HUDEP-2 (cell line): Measurements from ENCODE around the gene ABAT.
"Not testable (repeated sequence)": the region's sequence is repeated elsewhere in the genome, so short reads cannot be mapped to it uniquely, and the experiment has no call there.

Experiments used
- DNase-seq, 76 experiments: peaks; one replicate each; lab custom pipeline; 2025; ENCODE audit not compliant: unreplicated experiment in 76 of 76; lab: John Stamatoyannopoulos, UW

ABAT gene

DNA sequence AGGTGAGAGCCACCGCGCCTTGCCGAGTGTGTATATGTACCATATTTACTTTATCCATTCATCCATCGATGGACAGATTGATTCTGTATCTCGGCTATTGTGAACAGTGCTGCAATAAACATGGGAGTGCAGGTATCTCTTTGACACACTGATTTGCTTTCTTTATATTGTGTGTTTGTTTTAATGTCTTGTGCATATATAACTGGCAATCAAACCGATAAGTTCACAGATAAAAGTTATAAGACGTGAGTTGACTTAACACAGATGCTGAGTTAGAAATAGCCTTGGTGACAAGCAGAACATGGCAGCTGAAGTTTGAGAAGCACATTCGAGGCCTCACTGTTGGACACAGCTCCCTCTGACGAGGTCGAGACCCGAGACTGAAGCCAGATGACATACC is 99.8 kb downstream of the ABAT start:
- no peak for DNase-seq

DNA sequence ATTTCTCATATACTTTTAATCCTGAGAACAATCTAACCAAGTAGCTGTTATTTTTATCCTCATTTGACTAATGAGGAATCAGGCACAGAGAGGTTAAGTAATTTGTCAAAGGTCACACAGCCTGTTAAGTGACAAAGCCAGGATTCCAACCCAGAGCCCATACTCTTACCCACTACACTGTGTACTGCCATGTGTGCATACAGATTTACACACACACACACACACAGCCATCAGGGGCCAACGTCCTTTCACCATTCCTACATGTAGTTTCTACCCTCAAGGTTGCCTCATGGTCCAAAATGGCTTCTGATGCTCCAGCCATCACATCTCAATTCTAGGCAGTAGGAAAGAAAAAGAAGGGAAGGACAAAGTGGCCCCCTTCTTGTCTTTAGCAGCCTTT is 100.9 kb downstream of the ABAT start:
- DNase-seq: no peak

DNA sequence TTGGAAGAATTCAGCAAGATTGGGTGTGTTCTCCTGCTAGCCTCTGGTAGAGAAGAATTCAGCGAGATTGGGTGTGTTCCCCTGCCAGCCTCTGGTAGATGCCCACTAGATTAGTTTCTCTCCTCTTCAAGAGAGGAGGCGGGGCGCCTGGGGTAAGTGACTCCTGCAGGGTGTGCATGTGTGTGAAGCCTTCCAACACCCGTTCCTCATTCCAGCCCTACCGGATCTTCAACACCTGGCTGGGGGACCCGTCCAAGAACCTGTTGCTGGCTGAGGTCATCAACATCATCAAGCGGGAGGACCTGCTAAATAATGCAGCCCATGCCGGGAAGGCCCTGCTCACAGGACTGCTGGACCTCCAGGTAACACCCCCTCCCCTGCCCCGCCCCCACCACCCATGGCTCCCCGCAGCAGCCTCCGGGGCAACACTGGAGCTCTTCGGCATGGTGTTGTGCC is 101.7 kb downstream of the ABAT start:
- DNase-seq: peak in 41 of 76 experiments; percentile 1 to 45 (median 17)

DNA sequence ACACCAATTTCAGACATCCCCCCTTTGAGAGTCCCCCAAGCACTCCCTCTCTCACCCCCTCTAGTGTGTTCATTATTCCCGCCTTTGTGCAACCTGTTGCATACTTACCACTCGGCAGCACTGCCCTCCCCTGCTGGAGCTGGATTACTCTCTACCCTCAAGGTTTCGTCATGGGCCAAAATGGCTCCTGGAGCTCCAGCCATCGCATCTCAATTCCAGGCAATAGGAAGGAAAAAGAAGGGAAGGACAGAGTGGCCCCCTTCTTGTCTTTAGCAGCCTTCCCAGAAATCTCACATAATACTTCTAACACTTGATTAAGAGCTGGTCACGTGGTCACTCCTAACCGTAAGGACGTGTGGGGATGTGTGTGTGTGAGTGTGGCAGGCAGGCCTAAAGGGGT is 102.8 kb downstream of the ABAT start:
- no peak for DNase-seq

DNA sequence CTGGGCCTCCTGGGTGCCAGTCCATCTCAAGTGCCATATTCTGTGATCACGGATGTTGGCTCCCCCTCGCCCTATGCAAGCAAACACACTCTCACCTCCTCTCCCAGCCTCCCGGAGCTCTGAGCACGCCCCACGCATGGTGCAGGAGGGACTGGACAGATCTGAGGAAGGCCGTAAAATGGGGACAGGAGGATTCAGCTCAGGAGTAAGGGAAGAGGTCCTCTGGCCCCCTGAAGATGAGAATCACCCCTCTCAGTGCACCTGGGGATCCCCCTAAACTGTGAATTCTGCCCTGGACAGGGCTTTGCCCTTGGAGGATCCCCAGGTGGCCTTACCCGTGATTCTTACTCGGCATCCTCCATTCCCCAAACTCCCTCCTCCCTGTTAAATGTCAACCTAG is 107.4 kb downstream of the ABAT start:
- no peak for DNase-seq

DNA sequence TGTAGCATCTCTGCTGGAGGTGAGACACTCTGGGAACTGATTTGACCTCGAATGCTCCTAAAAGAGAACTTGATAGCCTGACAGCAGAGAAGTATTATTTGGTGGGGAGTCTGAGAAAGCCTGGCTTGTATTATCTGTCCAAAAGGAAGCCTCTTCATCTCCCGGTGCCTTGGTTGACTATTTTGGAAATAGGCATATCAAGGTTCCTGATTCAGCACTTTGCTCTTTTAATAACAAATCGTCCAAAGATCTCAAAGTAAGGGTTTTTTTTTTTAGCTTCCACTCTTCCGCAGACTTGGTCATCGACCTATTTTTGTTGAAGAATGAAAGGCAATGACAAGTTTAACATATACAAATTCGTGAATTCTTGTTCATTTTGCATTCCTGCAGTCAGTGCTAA is 108.3 kb downstream of the ABAT start:
- DNase-seq: no peak

DNA sequence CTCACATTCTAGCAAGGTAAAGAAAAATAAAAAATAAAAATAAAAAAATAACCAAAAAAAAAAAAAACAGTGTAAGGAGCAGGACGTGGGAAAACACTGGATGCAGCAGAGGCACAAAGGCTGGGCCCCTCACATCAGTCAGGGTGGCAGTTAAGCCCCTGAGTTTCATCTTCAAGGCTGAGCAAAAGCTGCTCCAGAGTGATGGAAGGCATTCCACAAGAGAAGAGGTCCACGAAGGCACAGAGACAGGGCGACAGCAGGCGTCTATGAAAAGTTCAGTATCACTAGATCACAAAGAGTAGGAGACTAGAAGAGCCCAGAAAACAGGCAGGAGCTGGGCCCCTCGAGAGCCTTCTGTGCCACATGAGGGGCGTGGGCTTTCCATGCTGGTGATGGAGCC is 111.0 kb downstream of the ABAT start:
- DNase-seq: no peak

DNA sequence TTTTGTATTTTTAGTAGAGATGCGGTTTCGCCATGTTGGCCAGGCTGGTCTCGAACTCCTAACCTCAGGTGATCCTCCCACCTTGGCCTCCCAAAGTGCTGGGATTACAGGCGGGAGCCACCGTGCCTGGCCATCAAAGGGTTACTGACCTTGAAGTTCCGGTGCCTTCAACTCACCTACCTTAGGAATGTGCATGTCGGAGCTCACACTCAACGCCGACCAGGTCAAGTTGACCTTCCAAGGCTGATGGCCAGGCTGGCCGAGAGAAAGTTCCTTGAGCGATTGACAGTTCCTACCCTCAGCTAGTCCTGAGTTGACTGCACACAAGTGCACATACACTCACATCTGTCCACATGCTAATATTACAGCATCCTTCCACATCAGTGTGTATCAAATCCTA is 111.9 kb downstream of the ABAT start:
- not testable (repeated sequence) for DNase-seq

DNA sequence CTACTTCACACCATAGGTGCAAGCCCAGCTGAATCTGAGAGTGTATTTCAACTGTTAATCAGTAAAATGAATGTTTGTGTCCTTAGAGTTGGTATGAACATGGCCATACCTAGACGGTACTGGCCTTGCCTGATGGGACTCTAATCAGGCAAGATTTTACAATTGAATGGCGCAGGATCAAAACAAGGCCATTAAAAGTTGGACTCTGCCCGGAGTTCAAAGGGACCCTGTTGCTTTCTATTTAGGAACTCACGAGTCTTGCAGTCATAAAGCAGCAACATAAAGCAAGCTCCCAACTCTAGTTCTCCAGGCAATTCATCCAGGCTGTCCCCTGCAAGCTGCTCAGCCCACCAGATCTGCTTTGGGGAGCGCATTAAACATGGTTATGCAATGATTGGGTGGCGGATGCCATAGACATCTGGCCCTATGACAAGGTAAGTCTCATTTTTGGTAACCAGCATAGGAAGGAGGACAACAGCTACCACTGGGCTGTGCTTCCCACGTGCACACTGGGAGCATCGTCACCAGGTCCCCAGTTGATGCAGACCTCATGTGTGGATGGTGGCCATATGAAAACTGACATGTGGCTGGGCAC is 114.3 kb downstream of the ABAT start:
- DNase-seq: no peak

DNA sequence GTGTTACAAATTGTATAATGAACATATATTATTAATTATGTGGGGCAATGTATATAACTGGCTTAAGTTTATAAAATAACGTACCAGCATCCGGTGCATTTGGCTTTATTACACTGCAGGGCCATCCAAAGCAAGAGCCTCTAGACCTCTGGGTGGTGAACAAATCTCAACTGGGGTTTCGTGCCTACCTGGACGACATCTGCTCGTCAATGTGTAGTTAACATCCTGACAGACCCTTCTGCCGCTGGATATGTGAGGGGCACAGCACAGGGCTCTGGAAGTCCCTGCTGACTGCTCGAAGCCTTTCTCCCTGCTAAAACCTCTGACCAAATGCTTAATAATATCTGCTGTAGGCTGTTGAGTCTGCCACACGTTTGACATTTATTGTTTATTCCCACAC is 120.7 kb downstream of the ABAT start:
- DNase-seq: no peak

DNA sequence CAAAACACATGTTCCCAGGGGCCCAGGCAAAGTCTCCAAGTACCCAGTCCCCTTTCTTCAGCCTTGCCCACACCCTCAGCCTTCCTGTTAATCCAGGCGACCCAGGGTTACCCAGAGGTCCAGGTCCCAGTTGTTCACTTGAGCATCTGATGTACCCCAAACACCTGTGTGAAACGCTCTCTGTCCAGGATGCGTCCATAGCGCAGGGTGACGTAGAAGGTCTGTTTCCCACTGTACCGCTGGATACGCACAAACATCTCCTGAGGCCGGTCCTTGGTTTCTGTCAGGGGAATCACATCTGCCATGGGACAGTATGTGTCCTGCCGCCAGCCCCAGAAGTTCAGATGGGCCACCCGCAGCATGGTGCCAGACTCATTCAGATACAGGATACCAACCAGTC is 121.4 kb downstream of the ABAT start:
- no peak for DNase-seq

DNA sequence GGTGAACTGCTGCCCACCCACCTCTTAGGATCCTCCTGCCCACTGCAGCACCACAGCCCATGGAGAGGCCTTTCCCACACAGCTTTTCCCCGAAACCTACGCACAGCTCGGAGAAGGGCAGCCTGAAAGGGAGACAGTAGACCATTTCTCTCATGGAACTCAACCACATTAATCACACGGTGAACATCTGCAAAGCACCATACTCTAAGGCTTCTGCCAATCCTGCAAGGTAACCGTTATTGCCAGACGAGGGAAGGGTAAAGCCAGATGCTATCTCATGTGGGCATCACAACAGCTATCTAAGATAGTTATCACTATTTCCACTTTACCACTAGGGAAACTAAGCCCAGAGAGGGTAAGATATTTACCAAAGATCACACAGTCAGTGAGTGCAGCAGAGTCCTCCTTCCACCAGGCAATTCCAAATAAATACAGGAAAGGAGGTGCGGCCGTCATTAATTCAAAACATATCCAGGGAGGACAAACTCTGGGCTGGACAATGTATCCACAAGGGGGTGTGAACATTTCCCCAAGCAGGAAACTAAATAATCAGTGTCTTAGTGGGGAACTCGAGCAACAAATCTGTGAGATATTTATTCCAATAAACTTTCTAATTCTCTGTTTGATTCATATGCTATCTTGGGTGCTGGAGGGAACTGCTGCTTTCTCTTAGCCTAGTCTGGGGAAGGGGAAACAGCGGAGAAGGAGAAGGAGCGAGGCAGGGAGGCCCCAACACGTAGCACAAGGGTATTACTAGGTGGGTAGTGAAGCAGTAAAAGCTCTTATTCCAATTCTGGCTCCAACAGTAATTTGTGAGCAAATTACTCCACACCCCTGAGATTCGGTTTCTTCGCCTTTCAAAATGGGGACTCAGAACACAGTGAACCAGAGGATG is 122.3 kb downstream of the ABAT start:
- DNase-seq: no peak

DNA sequence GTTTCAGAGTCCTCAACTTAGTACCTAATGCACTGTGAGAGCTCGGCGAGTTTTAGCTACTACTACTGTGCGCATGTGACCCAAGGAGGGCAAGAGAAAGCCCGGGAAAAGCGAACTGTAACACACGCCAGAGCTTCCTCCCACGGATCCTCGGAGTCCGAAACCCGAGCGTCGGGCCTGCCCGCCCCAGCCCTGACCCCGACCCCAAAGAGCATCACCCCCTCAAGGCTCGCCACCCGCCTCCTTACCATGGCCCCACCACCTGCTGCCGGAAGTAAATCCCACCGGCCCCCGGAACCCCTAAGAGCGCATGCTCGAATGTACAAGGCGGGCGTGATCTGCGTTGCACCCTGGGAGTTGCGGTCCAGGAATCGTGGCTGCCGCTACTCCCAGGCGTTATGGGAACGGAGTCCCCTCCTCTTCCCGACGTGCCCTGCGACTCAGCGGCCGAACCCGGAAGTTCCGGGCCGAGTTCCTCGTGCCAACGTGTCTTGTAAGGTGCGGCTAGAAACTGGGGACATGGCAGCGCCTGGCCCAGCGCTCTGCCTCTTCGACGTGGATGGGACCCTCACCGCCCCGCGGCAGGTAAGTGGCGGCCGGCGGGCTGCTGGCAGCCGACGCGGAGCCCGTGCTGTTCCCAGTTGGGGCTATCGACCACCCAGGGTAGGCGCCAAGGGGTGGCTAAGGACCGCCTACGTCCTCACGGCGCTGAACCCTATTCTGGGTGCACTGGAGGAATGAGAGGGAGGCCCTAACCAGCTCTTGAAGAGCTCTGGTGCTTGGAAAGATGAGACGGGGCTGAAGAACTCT is 123.2 kb downstream of the ABAT start, which contains the start of the genes PMM2 and TMEM186:
Gene PMM2, plus strand, starts transcription at position 476 of the 810 bp plus-strand sequence. Its CDS starts 44 bp downstream, at position 520.
Gene TMEM186, minus strand, starts transcription at position 276 of the 810 bp plus-strand sequence. Its CDS starts 25 bp downstream, at position 251.
- DNase-seq: peak in 75 of 76 experiments; percentile 44 to 96 (median 92)

DNA sequence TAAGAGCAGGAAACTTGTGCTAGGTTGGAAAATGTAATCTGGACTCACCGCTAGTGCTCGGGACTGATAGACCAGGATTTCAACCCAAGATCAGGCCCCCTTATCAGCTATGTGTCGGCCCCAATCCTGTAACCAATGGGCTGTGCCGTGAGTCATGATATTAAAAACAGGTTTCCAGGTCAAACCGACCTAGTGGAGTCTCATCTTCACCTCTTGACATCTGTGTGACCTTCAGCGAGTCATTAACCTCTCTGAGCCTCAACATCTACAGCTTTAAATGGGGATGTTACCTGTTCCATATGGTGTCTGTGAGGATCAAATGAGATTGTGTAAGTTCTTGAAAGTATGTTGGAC is 123.7 kb downstream of the ABAT start:
- DNase-seq: peak in 70 of 76 experiments; percentile 3 to 81 (median 45)

DNA sequence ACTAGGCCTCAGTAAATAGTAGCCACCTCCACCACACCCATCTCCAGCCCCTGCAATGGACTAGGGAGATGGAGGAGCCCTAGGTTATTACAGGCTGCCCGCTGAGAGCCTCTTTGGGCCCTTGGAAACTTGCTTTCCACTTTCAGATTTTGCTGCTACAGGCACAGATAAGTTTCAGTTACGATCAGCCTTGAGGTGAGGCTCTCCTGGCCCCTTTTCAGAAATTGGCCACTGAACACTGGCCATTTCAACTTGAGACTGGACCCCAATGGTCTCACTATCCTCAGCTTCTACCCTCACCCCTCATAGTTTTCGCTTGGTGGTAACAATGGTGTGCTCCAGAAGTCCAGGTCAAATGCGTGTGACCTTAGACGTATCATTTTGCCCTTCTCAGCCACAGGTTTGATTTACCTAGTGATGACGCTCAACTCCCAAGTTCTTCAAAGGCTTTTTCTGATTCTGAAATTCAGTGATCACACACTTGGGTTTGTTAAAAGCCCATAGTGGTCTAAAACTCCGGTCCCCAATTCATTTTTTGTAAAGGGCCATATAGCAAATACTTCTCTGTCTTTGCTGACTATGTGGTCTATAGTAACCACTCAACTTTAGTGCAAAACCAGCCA is 124.2 kb downstream of the ABAT start:
- peak in 1 of 76 experiments; percentile 2 for DNase-seq

DNA sequence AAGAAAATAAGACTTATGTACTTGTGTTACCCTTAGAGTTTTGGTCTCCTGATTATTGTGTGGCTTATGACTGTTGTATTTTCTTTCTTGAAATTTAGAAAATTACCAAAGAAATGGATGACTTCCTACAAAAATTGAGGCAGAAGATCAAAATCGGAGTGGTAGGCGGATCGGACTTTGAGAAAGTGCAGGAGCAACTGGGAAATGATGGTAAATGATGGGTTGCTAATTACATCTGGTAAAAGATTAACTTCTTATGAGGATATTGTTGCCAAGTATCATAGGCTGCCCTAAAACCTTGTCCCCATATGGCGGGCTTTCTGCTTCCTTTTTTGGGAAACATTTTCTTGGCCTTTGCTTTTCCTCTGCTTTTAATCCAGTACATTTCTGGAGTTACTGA is 127.3 kb downstream of the ABAT start:
- no peak for DNase-seq

DNA sequence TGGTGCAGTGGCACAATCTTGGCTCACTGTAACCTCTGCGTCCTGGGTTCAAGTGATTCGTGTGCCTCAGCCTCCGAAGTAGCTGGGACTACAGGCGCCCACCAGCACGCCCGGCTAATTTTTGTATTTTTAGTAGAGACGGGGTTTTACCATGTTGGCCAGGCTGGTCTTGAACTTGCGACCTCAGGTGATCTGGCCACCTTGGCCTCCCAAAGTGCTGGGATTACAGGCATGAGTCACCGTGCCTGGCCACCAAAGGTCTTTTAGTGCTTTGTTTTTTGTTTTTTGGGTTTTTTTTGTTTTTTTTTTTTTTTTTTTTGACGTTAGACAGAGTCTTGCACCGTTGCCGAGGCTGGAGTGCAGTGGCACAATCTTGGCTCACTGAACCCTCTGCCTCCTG is 129.3 kb downstream of the ABAT start:
- DNase-seq: not testable (repeated sequence)

DNA sequence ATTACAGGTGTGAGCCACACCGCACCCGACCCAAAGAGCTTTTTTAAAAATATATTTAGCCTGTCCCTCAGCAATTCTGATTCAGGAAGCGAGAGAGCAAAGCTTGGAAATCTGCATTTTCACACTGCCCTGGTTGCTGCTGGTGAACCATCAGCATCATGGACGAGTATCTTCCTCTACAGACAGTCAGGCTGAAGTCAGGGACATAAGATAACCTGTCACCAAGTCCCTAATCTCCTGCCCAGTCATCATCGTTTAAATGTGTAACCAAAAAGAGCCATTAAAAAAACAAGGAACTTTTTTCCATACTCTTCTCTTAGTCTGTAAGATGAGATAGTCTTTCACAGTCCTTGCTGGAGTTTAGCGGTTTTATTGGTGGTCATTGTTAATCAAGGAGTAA is 129.9 kb downstream of the ABAT start:
- peak in 1 of 76 experiments; percentile 3 for DNase-seq

DNA sequence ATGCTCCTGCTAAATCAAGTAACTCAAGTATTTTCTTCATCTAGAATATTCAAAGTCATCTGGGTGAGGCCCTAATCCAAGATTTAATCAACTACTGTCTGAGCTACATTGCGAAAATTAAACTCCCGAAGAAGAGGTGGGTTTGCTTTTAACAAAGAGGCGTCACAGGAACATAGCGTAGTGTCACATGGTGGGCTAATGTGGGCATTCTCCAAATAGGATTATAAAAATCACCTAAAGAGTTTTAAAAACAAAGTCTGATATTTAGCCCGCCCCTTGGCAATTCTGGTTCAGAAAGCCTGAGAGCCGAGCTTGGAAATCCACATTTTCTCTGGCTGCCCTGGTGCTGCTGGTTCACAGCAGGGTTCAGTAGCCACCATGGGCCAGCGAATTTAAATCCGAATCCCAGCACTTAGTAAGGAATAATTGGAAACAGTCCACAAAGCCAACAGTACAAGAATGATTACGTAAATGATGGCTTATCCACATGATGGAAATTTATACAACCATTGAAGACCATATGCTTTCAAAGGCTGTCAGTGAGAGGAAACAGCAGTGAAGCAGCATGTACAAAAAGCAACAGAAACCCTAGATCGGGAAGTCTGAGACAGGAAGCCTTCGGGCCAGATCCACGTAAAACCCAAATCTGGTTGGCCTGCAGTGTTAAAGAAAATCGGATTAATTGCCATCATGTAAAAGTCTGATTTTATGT is 132.0 kb downstream of the ABAT start:
- DNase-seq: no peak

DNA sequence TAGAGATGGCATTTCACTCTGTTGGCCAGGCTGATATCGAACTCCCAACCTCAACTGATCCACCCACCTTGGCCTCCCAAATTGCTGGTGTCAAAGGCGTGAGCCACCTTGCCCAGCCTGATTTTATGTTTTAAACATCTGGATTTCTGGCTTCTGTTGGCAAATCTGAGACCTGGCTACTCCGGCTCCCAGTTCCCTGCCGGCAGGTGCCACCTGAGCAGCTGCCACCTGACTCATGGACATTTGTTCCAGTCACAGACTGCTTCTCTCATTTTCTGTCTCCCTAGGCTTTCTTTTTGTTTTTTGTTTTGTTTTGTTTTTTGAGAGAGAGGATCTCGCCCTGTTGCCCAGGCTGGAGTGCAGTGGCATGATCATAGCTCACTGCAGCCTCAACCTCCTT is 132.8 kb downstream of the ABAT start:
- DNase-seq: no peak
